HCT116 (cell line): ENCODE measurements around the gene DPP4. TPM values are rescaled to one million over a fixed set of nuclear protein-coding genes. Genes with fewer than 3 reads are reported as not detected.

Experiments used
- EGR1 ChIP-seq: IDR thresholded peaks from 2 replicates; pipeline ENCODE4 v1.6.1; 2012; ENCODE audit warnings: low read depth
- ELF1 ChIP-seq: IDR thresholded peaks from 2 replicates; pipeline ENCODE4 v1.6.1; 2012; ENCODE audit warnings: low read depth, borderline replicate concordance
- EZH2 ChIP-seq: fragments of 200-600 bp; sonication (generic); IDR thresholded peaks from 2 replicates; pipeline ENCODE4 v1.6.1; 2017; ENCODE audit warnings: antibody characterized with exemption, mixed run types
- FOSL1 ChIP-seq: IDR thresholded peaks from 2 replicates; pipeline ENCODE4 v1.6.1; 2012; ENCODE audit warnings: low read depth
- RAD21 ChIP-seq: IDR thresholded peaks from 2 replicates; pipeline ENCODE4 v1.6.1; 2012; ENCODE audit warnings: low read depth, mild to moderate bottlenecking
- SP1 ChIP-seq: IDR thresholded peaks from 2 replicates; pipeline ENCODE4 v1.6.1; 2012; ENCODE audit warnings: low read depth
- SRF ChIP-seq: IDR thresholded peaks from 2 replicates; pipeline ENCODE4 v1.6.1; 2012; ENCODE audit warnings: low read depth
- TCF7L2 ChIP-seq: IDR thresholded peaks from 2 replicates; pipeline ENCODE4 v1.7.0; 2011; ENCODE audit warnings: borderline replicate concordance, inconsistent platforms; ENCODE audit not compliant: insufficient read depth, insufficient read length; ENCODE audit errors: extremely low read depth
- YY1 ChIP-seq: IDR thresholded peaks from 2 replicates; pipeline ENCODE4 v1.6.1; 2011; ENCODE audit warnings: low read length, low read depth, moderate library complexity, mild to moderate bottlenecking; ENCODE audit not compliant: insufficient replicate concordance; ENCODE audit errors: extremely low read depth
- ZFX ChIP-seq: fragments of 450-650 bp; IDR thresholded peaks from 2 replicates; pipeline ENCODE4 v1.6.1; 2017
- ZNF274 ChIP-seq: fragments of 200-500 bp; sonication (Bioruptor generic); IDR thresholded peaks from 2 replicates; pipeline ENCODE4 v1.6.1; 2014; ENCODE audit warnings: mild to moderate bottlenecking, low read depth, low read length, inconsistent platforms
- total RNA-seq: library from RNA; stranded (reverse); gene quantifications from one replicate; pipeline ENCODE4 v1.2.1, GENCODE V29; 2021; ENCODE audit not compliant: unreplicated experiment
- TF ChIP-seq, protein P1 (sequence below): IDR thresholded peaks from 2 replicates; pipeline ENCODE4 v1.6.1; 2011; ENCODE audit warnings: mild to moderate bottlenecking, low read length, moderate library complexity; ENCODE audit not compliant: insufficient replicate concordance; ENCODE audit errors: extremely low read depth
- TF ChIP-seq, protein P2 (sequence below), 3 experiments: fragments of 200-600 bp in 1 of 3; sonication (generic) in 1 of 3; IDR thresholded peaks in 2 of 3; conservative IDR thresholded peaks in 1 of 3; 2 replicates each; pipeline ENCODE4 v1.5.1; 2012 to 2017; ENCODE audit warnings: low read depth in 2 of 3, low read length in 2 of 3, antibody characterized with exemption in 1 of 3, borderline replicate concordance in 1 of 3, control low read depth in 1 of 3, mild to moderate bottlenecking in 1 of 3, mixed read lengths in 1 of 3, mixed run types in 1 of 3, moderate library complexity in 1 of 3; ENCODE audit not compliant: insufficient read depth in 1 of 3

The DPP4 gene
- total RNA-seq, 1 experiment from 2014 or later: 3.6 TPM

DNA sequence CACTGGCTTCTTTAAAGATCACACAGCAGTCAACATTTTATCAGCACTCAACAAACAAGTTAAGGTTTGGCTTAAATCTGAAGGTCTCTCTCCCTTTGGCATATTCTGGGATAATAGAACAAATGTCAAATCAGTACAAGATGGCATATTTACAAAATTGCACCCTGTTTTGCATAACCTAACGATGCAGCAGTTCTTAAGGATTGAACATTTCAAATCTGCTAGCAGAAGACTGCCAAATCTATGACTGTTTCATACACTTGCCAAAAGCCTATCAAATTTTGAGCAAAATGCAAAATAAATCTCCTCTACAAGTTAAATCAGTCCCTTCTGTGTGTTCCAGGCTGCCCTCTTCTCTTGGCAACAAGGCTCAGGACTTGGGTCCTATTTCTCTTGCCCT is 73.6 kb downstream of the DPP4 start (continued):
- TF ChIP-seq, protein P1, sequence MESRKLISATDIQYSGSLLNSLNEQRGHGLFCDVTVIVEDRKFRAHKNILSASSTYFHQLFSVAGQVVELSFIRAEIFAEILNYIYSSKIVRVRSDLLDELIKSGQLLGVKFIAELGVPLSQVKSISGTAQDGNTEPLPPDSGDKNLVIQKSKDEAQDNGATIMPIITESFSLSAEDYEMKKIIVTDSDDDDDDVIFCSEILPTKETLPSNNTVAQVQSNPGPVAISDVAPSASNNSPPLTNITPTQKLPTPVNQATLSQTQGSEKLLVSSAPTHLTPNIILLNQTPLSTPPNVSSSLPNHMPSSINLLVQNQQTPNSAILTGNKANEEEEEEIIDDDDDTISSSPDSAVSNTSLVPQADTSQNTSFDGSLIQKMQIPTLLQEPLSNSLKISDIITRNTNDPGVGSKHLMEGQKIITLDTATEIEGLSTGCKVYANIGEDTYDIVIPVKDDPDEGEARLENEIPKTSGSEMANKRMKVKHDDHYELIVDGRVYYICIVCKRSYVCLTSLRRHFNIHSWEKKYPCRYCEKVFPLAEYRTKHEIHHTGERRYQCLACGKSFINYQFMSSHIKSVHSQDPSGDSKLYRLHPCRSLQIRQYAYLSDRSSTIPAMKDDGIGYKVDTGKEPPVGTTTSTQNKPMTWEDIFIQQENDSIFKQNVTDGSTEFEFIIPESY: no peak
- TF ChIP-seq TCF7L2: no peak
- TF ChIP-seq EZH2: no peak
- no peak for TF ChIP-seq RAD21
- TF ChIP-seq, protein P2, sequence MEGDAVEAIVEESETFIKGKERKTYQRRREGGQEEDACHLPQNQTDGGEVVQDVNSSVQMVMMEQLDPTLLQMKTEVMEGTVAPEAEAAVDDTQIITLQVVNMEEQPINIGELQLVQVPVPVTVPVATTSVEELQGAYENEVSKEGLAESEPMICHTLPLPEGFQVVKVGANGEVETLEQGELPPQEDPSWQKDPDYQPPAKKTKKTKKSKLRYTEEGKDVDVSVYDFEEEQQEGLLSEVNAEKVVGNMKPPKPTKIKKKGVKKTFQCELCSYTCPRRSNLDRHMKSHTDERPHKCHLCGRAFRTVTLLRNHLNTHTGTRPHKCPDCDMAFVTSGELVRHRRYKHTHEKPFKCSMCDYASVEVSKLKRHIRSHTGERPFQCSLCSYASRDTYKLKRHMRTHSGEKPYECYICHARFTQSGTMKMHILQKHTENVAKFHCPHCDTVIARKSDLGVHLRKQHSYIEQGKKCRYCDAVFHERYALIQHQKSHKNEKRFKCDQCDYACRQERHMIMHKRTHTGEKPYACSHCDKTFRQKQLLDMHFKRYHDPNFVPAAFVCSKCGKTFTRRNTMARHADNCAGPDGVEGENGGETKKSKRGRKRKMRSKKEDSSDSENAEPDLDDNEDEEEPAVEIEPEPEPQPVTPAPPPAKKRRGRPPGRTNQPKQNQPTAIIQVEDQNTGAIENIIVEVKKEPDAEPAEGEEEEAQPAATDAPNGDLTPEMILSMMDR (IDR thresholded peaks at IDR 0.05 in 2 of 3, conservative IDR thresholded peaks at IDR 0.05 in 1 of 3; ENCODE audit: borderline replicate concordance in 1 of 3, insufficient read depth in 1 of 3, low read depth in 2 of 3, low read length in 2 of 3): no peak
- TF ChIP-seq SRF: no peak
- no peak for TF ChIP-seq EGR1
- TF ChIP-seq FOSL1: no peak
- TF ChIP-seq SP1: no peak
- TF ChIP-seq YY1: no peak
- TF ChIP-seq ZNF274: no peak
- TF ChIP-seq ZFX: no peak
- TF ChIP-seq ELF1: no peak
